Activated CD8-positive, alpha-beta T cell treated with anti-CD3 and anti-CD28 coated beads for 36 hours (primary cell): ENCODE data around the gene SLAMF1. TPM values are rescaled to one million over a fixed set of nuclear protein-coding genes. Genes with fewer than 3 reads are reported as not detected.

Experiments used
- ATAC-seq: fragments of 200-7000 bp; cut with Tn5 transposase; one replicate; pipeline ENCODE4 v1.10.0; 2021; ENCODE audit warnings: mild to moderate bottlenecking, moderate library complexity
- CTCF ChIA-PET: fragments of 350-600 bp; sonication (Branson Sonifier 250); formaldehyde crosslinking; loops from one replicate; lab custom pipeline; 2021; ENCODE audit warnings: antibody characterized with exemption; lab: Charles Lee
- POLR2A ChIA-PET: fragments of 350-600 bp; sonication (Branson Sonifier 250); formaldehyde crosslinking; loops from one replicate; lab custom pipeline; 2021; ENCODE audit warnings: antibody characterized with exemption; lab: Charles Lee
- DNase-seq: peaks from one replicate; pipeline ENCODE4 v3.0.0-alpha.2; 2020
- H3K27ac Mint-ChIP-seq: one replicate; pipeline ENCODE4 v1.8.0; 2021; ENCODE audit warnings: mild to moderate bottlenecking, mixed read lengths
- H3K27me3 Mint-ChIP-seq: one replicate; pipeline ENCODE4 v1.8.0; 2021; ENCODE audit warnings: mixed read lengths
- H3K36me3 Mint-ChIP-seq: one replicate; pipeline ENCODE4 v1.8.0; 2021; ENCODE audit warnings: low read depth, mixed read lengths
- H3K4me1 Mint-ChIP-seq: one replicate; pipeline ENCODE4 v1.8.0; 2021; ENCODE audit warnings: low read depth, mixed read lengths
- H3K4me3 Mint-ChIP-seq: one replicate; pipeline ENCODE4 v1.8.0; 2021; ENCODE audit warnings: mild to moderate bottlenecking, moderate library complexity, mixed read lengths
- H3K9me3 Mint-ChIP-seq: one replicate; pipeline ENCODE4 v1.8.0; 2021; ENCODE audit warnings: mixed read lengths
- intact Hi-C: fragments of 100-400 bp; cut with micrococcal nuclease; formaldehyde crosslinking; loops from one replicate; pipeline ENCODE4 v1.10.0; 2022
- total RNA-seq, 2 experiments: library from RNA; stranded (reverse); gene quantifications; one replicate each; pipeline ENCODE4 v1.2.3, GENCODE V29; 2021
- TF ChIP-seq, protein P1 (sequence below): fragments of 200-600 bp; IDR thresholded peaks from one replicate; pipeline ENCODE4 v1.8.0; 2022; ENCODE audit warnings: antibody characterized with exemption, mild to moderate bottlenecking

The SLAMF1 gene
- total RNA-seq, 2 experiments from 2014 or later, result 65.9 to 67.8 TPM

DNA sequence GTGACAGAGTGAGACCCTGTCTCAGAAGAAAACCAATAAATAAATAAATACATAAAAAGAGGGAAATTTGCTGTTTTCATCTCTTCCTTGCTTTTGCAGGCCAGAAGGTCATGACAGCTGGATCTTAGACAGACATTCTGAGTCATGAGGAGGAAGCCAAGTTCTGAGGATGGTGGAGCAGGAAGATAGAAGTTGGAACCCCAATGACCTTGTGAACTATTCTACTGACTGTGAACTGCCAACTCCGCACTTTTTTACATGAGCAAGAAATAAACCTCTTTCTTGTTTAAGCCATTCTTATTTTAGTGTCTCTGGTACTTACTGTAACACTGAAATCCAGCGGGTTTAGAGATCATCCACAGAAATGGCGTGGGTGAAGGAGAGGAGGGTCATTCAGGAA, 76.0 kb downstream of the SLAMF1 start:
- peaks cover 90% of the 10 kb centered on the region for H3K4me1 Mint-ChIP-seq
- peak overlapping the region; percentile 94 for H3K27ac Mint-ChIP-seq
- peaks cover 44% of the 10 kb centered on the region for H3K36me3 Mint-ChIP-seq
- DNase-seq (no peak), ATAC-seq (no peak)
- H3K27me3 Mint-ChIP-seq, result no peaks in the 10 kb centered on the region
- CTCF ChIA-PET, result interaction anchor here (1.3 kb wide), 1 partner anchor 11 kb away, joined by 5 read pairs; no protein-coding TSS in a partner anchor
- intact Hi-C loops, result no loop called here
- POLR2A ChIA-PET, result interaction anchor here (1.4 kb wide), 1 partner anchor 10 kb away, joined by 4 read pairs; no protein-coding TSS in a partner anchor
- no peak overlapping the region for H3K4me3 Mint-ChIP-seq
- H3K9me3 Mint-ChIP-seq, result peaks cover 4% of the 10 kb centered on the region
- TF ChIP-seq, protein P1, sequence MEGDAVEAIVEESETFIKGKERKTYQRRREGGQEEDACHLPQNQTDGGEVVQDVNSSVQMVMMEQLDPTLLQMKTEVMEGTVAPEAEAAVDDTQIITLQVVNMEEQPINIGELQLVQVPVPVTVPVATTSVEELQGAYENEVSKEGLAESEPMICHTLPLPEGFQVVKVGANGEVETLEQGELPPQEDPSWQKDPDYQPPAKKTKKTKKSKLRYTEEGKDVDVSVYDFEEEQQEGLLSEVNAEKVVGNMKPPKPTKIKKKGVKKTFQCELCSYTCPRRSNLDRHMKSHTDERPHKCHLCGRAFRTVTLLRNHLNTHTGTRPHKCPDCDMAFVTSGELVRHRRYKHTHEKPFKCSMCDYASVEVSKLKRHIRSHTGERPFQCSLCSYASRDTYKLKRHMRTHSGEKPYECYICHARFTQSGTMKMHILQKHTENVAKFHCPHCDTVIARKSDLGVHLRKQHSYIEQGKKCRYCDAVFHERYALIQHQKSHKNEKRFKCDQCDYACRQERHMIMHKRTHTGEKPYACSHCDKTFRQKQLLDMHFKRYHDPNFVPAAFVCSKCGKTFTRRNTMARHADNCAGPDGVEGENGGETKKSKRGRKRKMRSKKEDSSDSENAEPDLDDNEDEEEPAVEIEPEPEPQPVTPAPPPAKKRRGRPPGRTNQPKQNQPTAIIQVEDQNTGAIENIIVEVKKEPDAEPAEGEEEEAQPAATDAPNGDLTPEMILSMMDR, result no peak

- H3K27me3 Mint-ChIP-seq, result no peaks in the 10 kb centered on the region
- POLR2A ChIA-PET, result interaction anchor here (1.1 kb wide), 1 partner anchor 38 kb away, joined by 4 read pairs; no protein-coding TSS in a partner anchor
- no peak for DNase-seq
- peaks cover 44% of the 10 kb centered on the region for H3K36me3 Mint-ChIP-seq
- H3K27ac Mint-ChIP-seq, result peak overlapping the region; percentile 96
- CTCF ChIA-PET, result interaction anchor here (0.7 to 1.3 kb wide), 4 partner anchors 10 to 28 kb away, joined by 3 to 5 read pairs (median 4); no protein-coding TSS in a partner anchor
- intact Hi-C loops, result no loop called here
- peaks cover 90% of the 10 kb centered on the region for H3K4me1 Mint-ChIP-seq
- ATAC-seq, result no peak
- peaks cover 7% of the 10 kb centered on the region for H3K9me3 Mint-ChIP-seq
- TF ChIP-seq, protein P1, result no peak
- H3K4me3 Mint-ChIP-seq, result peak overlapping the region; percentile 7
Observed at GRCh38 chr1:160569806-160570205, 77.0 kb downstream of the SLAMF1 start.

DNA sequence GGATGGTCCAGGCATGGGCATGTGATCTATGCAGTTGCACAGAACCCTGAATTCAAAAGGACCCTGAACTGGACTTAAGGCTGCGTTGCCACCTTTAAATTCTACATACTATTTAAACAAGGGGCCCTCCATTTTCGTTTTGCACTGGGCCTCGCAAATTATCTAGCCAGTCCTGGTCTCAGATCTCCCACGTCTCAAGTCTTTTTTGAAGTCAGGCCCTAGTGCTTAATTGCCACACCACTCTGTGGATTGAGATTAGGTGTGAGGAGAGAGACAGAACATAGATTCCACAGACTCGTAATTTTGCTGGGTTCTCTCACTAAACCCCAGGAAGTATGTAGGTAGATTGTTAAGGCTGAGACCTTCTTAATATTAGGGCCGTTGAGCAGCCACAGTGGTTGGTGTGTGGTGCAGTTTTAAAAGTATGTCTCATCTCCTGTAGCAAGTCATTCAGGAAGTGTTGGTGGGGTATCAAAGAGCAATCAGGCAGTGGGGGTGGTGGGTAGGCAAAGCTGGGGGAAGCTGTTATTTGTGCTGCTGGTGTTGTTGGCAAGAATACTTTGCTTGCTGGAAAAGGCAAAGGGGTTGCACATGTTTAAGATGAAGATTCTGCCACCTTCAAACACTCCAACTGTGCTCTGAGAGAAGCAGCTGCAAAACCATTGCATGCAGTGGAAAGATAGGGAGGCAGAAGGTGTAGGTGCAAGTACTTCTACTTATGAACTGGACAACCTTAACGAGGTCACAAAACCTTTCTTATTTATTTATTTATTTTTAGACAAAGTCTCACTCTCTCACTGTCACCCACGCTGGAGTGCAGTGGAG, 78.8 kb downstream of the SLAMF1 start:
- CTCF ChIA-PET, result interaction anchor here (1.4 kb wide), 1 partner anchor 38 kb away, joined by 3 read pairs; no protein-coding TSS in a partner anchor
- Mint-ChIP-seq H3K27ac (peak overlapping the region; percentile 96), H3K4me3 (peak overlapping the region; percentile 51), H3K4me1 (peaks cover 89% of the 10 kb centered on the region), H3K36me3 (peaks cover 57% of the 10 kb centered on the region), H3K27me3 (no peaks in the 10 kb centered on the region), H3K9me3 (peaks cover 13% of the 10 kb centered on the region)
- intact Hi-C loops, result no loop called here
- TF ChIP-seq, protein P1, result no peak
- ATAC-seq (peak; percentile 94), DNase-seq (peak; percentile 92)
- POLR2A ChIA-PET, result interaction anchor here (0.8 to 1.9 kb wide), 5 partner anchors 10 to 38 kb away, joined by 3 to 10 read pairs (median 4); partner anchors contain the start of gene CD84

GRCh38 chr1:160567341-160567740, 79.5 kb downstream of the SLAMF1 start:
- ATAC-seq (no peak), DNase-seq (no peak)
- ChIA-PET POLR2A (interaction anchor here (1.1 to 1.9 kb wide), 3 partner anchors 13 to 111 kb away, joined by 3 to 4 read pairs (median 3); no protein-coding TSS in a partner anchor), CTCF (interaction anchor here (0.7 to 2.3 kb wide), 2 partner anchors 8 to 10 kb away, joined by 3 to 9 read pairs; no protein-coding TSS in a partner anchor)
- intact Hi-C loops, result no loop called here
- H3K27ac Mint-ChIP-seq, result peak overlapping the region; percentile 96
- H3K36me3 Mint-ChIP-seq, result peaks cover 61% of the 10 kb centered on the region
- H3K4me3 Mint-ChIP-seq, result peak overlapping the region; percentile 51
- peaks cover 20% of the 10 kb centered on the region for H3K9me3 Mint-ChIP-seq
- TF ChIP-seq, protein P1, result no peak
- H3K27me3 Mint-ChIP-seq, result no peaks in the 10 kb centered on the region
- peaks cover 87% of the 10 kb centered on the region for H3K4me1 Mint-ChIP-seq
